HG02763 (cell line): ENCODE measurements around the gene EFTUD2.
"Not testable (repeated sequence)": the region's sequence is repeated elsewhere in the genome, so short reads cannot be mapped to it uniquely, and the experiment has no call there.

ENCODE experiments used
- ATAC-seq: cut with Tn5 transposase; IDR thresholded peaks from one replicate; pipeline ENCODE4 v1.9.1; 2021; ENCODE audit warnings: mild to moderate bottlenecking, moderate library complexity; ENCODE audit not compliant: unreplicated experiment

The EFTUD2 gene

GRCh38 chr17:44850612-44851011, 48.6 kb downstream of the EFTUD2 start:
- ATAC-seq: no peak

GRCh38 chr17:44850025-44850424, 49.2 kb downstream of the EFTUD2 start:
- ATAC-seq: no peak

DNA sequence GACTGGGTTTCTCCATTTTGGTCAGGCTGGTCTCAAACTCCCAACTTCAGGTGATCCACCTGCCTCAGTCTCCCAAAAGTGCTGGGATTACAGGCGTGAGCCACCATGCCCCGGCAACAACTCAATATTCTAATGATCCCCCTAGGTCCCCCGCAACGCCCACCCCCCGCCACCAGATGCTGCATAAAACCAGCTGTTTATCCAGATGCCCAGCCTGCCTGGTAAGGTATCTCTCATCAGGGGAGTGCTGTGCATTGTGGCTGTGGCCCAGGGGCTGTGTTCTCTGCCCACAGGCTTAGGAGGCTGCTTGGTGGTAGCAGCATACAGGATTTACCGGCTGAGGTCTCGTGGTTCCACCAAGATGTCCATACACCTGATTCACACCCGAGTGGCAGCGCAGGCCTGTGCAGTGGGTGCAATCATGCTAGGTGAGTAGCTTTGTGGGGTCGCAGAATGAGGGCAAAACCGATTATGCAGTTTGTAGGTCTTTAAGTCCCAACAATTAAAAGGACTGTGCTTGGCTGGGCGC, 50.2 kb downstream of the EFTUD2 start:
- ATAC-seq: no peak

- no peak for ATAC-seq
Measured at GRCh38 chr17:44848257-44848795, 50.9 kb downstream of the EFTUD2 start.

DNA sequence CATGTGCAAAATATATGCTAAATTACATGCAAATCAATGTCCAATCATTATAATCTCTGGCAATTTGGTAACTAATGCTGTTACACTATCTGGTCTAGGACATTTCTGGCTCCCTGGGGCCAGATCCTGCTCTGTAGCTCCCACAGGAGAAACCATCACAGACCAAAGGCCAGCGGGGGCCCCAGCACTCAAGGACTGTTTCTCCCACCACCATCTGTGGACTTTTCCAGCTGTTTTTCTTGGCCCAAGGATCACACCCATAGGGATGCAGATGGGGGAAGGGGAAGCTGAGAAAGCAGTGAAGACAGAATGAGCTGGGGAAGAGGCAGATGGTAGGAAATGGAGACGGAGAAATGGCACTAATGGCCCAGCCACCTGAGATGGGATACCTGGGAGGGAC, 51.7 kb downstream of the EFTUD2 start, which contains the start of gene HIGD1B:
Gene HIGD1B (plus strand): TSS at position 298 of the 400 bp plus-strand sequence. CDS start 270 bp downstream, outside the sequence.
- no peak for ATAC-seq

GRCh38 chr17:44846206-44846605, 53.0 kb downstream of the EFTUD2 start:
- ATAC-seq: no peak

- no peak for ATAC-seq
Measured at GRCh38 chr17:44844390-44844830, 54.8 kb downstream of the EFTUD2 start.

GRCh38 chr17:44842748-44843147, 56.5 kb downstream of the EFTUD2 start:
- no peak for ATAC-seq

GRCh38 chr17:44840936-44841335, 58.3 kb downstream of the EFTUD2 start:
- ATAC-seq: no peak

- ATAC-seq: no peak
Measured at GRCh38 chr17:44840274-44840673, 59.0 kb downstream of the EFTUD2 start.

DNA sequence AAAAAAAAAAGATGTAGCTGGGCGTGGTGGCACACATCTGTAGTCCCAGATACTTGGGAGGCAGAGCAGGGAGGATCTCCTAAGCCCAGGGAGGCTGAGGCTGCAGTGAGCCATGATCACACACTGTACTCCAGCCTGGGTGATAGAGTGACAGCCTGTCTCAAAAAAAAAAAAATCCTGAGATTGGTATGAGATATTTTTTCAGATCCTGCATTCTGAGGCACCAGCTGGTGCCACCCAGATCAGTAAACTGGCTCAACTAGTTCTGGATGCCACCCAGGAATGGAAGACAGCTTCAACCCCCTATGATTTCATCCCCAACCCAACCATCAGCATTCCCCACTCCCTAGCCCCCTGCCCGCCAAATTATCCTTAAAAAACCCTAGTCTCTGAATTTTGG, 62.0 kb downstream of the EFTUD2 start:
- ATAC-seq: no peak

GRCh38 chr17:44832805-44833204, 66.4 kb downstream of the EFTUD2 start:
- ATAC-seq: no peak

DNA sequence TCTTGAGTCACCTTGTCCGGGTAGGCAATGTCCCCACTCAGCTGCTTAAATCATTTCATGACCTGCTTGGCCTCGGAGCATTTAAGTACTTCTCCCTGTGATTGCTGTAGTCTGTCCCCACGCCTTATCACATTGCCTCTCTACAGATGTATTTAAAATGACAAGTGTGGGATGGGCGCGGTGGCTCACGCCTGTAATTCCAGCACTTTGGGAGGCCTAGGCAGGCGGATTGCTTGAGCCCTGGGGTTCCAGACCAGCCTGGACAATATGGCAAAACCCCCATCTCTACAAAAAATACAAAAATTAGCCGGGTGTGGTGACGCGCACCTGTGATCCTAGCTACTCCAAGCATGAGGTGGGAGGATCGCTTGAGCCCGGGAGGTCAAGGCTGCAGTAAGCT, 67.9 kb downstream of the EFTUD2 start:
- ATAC-seq: no peak

GRCh38 chr17:44830359-44831288, 68.6 kb downstream of the EFTUD2 start:
- no peak for ATAC-seq

- ATAC-seq: no peak
Measured at GRCh38 chr17:44829523-44830358, 69.5 kb downstream of the EFTUD2 start, which contains the start of gene GJC1. Gene GJC1 (minus strand): TSS chr17:44830287. CDS start chr17:44805817, 24,470 bp downstream.

GRCh38 chr17:44828919-44829522, 70.2 kb downstream of the EFTUD2 start:
- no peak for ATAC-seq

GRCh38 chr17:44827863-44828262, 71.4 kb downstream of the EFTUD2 start:
- no peak for ATAC-seq

GRCh38 chr17:44826123-44826790, 73.0 kb downstream of the EFTUD2 start:
- ATAC-seq: no peak

DNA sequence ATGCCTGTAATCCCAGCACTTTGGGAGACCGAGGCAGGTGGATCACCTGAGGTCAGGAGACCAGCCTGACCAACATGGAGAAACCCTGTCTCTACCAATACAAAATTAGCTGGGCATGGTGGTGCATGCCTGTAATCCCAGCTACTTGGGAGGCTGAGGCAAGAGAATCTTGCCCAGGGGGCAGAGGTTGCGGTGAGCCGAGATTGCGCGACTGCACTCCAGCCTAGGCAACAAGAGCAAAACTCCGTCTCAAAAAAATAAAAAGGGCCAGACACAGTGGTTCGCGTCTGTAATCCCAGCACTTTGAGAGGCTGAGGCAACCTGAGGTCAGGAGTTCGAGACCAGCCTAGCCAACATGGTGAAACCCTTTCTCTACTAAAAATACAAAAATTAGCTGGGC, 74.0 kb downstream of the EFTUD2 start:
- ATAC-seq: not testable (repeated sequence)

GRCh38 chr17:44820631-44821212, 78.5 kb downstream of the EFTUD2 start:
- ATAC-seq: no peak
